ENCODE measurements around the gene HRAS. TPM values are rescaled to one million over a fixed set of nuclear protein-coding genes. Genes with fewer than 3 reads are reported as not detected.

Gene HRAS
- total RNA-seq, 1 donor from 2014 or later = 68.3 TPM

GRCh38 chr11:555780-556661, 20.6 kb upstream of the HRAS start:
- Mint-ChIP-seq H3K36me3 (ENCODE audit: unreplicated experiment) (no peaks in the 10 kb centered on the region), H3K4me1 (ENCODE audit: unreplicated experiment) (peaks cover 3% of the 10 kb centered on the region), H3K9me3 (ENCODE audit: unreplicated experiment) (no peaks in the 10 kb centered on the region), H3K4me3 (ENCODE audit: unreplicated experiment) (no peak overlapping the region), H3K27ac (ENCODE audit: unreplicated experiment) (no peak overlapping the region), H3K27me3 (ENCODE audit: unreplicated experiment) (peaks cover 15% of the 10 kb centered on the region)
- no peak for DNase-seq (ENCODE audit: extremely low spot score, unreplicated experiment)
- TF ChIP-seq, protein P1, sequence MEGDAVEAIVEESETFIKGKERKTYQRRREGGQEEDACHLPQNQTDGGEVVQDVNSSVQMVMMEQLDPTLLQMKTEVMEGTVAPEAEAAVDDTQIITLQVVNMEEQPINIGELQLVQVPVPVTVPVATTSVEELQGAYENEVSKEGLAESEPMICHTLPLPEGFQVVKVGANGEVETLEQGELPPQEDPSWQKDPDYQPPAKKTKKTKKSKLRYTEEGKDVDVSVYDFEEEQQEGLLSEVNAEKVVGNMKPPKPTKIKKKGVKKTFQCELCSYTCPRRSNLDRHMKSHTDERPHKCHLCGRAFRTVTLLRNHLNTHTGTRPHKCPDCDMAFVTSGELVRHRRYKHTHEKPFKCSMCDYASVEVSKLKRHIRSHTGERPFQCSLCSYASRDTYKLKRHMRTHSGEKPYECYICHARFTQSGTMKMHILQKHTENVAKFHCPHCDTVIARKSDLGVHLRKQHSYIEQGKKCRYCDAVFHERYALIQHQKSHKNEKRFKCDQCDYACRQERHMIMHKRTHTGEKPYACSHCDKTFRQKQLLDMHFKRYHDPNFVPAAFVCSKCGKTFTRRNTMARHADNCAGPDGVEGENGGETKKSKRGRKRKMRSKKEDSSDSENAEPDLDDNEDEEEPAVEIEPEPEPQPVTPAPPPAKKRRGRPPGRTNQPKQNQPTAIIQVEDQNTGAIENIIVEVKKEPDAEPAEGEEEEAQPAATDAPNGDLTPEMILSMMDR (IDR thresholded peaks at IDR 0.05) = no peak

DNA sequence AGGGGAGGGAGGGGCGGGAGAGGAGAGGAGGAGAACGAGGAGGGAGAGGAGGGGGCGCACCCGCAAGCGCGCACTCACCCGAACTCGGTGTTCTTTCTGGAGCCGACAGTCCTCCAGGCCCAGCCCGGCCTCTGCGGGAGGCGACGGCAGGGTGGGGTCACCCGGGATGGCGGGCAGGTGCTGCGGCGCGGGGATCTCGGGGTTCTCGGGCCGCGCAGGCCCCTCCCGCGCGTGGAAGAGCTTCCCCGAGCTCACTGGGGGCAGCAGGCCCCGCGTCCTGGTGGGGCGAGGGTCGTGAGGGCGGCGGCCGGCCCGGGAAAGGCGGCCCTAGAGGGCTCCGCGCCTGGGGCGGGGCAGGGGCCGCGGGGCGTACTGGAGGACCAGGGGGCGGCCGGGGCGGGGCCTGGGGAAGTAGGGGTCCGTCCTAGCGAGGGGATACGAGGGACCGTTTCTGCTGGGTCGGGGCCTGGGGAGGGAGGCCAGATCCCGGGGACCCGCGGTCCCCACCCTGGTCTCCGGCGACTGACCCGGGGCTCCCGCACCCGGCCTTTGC, 19.9 kb upstream of the HRAS start:
- no peak overlapping the region for H3K4me3 Mint-ChIP-seq (ENCODE audit: unreplicated experiment)
- peaks cover 15% of the 10 kb centered on the region for H3K27me3 Mint-ChIP-seq (ENCODE audit: unreplicated experiment)
- no peak for DNase-seq (ENCODE audit: extremely low spot score, unreplicated experiment)
- no peaks in the 10 kb centered on the region for H3K9me3 Mint-ChIP-seq (ENCODE audit: unreplicated experiment)
- no peaks in the 10 kb centered on the region for H3K36me3 Mint-ChIP-seq (ENCODE audit: unreplicated experiment)
- TF ChIP-seq, protein P1 (IDR thresholded peaks at IDR 0.05) = peak; percentile 26
- H3K27ac Mint-ChIP-seq (ENCODE audit: unreplicated experiment) = no peak overlapping the region
- H3K4me1 Mint-ChIP-seq (ENCODE audit: unreplicated experiment) = peaks cover 3% of the 10 kb centered on the region

- Mint-ChIP-seq H3K36me3 (ENCODE audit: unreplicated experiment) (no peaks in the 10 kb centered on the region), H3K4me1 (ENCODE audit: unreplicated experiment) (no peaks in the 10 kb centered on the region), H3K9me3 (ENCODE audit: unreplicated experiment) (no peaks in the 10 kb centered on the region), H3K27ac (ENCODE audit: unreplicated experiment) (no peak overlapping the region), H3K4me3 (ENCODE audit: unreplicated experiment) (no peak overlapping the region), H3K27me3 (ENCODE audit: unreplicated experiment) (peaks cover 15% of the 10 kb centered on the region)
- no peak for DNase-seq (ENCODE audit: extremely low spot score, unreplicated experiment)
- TF ChIP-seq, protein P1 (IDR thresholded peaks at IDR 0.05) = peak; percentile 65
These were observed 19.3 kb upstream of the HRAS start for GRCh38 chr11:554428-555226.

GRCh38 chr11:553988-554340, 18.6 kb upstream of the HRAS start:
- Mint-ChIP-seq H3K27ac (ENCODE audit: unreplicated experiment) (no peak overlapping the region), H3K27me3 (ENCODE audit: unreplicated experiment) (peaks cover 15% of the 10 kb centered on the region), H3K4me1 (ENCODE audit: unreplicated experiment) (no peaks in the 10 kb centered on the region), H3K9me3 (ENCODE audit: unreplicated experiment) (no peaks in the 10 kb centered on the region), H3K36me3 (ENCODE audit: unreplicated experiment) (no peaks in the 10 kb centered on the region), H3K4me3 (ENCODE audit: unreplicated experiment) (no peak overlapping the region)
- TF ChIP-seq, protein P1 (IDR thresholded peaks at IDR 0.05) = no peak
- no peak for DNase-seq (ENCODE audit: extremely low spot score, unreplicated experiment)
